Stimulated activated CD4-positive, alpha-beta T cell treated with anti-CD3 and anti-CD28 coated beads, Interleukin-1b, Interleukin-23, amount 100 ng/mL, for 48 hours (primary cell): ENCODE measurements around the gene KCNC3.
"Not testable (repeated sequence)": the region's sequence is repeated elsewhere in the genome, so short reads cannot be mapped to it uniquely, and the experiment has no call there.

Source experiments
- DNase-seq: peaks from one replicate; pipeline ENCODE4 v3.0.0-alpha.2; 2020

The KCNC3 gene

GRCh38 chr19:50352242-50352641 lies 23.1 kb upstream of the KCNC3 start:
- no peak for DNase-seq

DNA sequence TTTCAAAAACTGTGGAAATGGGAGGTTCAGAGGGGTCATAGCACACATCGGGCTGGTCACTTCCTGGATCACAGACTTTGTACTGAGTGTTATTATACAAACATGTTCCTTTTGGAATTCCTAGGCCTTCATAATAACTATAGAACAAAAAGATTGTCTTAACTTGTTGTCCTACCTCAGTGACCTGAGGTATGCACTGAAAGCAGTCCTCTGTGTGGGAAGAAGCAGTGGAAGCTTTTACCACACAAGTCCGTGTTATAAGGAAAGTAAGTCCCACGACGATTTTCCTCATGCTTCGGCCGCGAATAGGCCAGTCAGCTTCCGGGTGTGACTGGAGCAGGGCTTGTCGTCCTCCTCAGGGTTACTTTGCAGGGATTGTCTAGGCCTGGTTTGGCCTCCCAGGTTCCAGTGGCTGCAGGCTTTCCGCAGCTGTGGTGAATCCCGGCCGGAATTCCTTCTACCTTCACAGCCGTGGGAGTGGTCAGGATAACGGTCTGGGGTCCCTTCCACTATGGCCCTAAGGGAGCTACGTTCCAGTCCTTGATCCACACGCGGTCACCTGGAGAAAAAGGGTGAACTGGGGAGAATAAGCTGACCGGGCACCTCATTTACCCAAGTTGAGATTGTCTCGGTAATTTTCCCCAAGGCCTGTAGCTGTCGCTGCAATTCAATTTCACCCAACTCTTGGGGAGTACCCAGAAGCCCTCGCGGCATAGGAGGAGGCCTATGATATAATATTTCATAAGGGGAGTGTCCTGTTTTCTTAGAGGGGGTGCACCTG lies 20.3 kb upstream of the KCNC3 start:
- DNase-seq: no peak

DNA sequence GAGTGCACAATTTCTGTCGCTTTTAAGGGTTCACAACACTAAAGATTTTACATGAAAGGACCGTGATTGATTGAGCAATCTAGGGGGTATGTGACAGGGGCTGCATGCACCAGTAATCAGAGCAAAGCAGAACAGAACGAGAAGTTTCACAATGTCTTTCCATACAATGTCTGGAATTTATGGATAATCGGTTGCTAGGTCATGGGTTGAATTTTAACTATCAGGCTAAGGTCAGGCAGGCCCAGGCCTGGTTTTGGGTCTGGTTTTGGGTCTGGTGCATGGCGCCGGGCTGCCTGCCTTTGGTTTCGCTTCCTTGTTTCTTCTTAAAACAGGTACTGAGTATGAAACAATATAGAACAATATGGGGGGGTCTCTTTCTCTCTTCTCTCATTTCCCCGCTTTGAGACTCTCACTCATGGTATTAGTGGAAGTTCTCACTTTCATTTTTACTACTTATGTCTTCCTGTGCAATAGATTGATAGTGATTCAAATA lies 18.0 kb upstream of the KCNC3 start:
- not testable (repeated sequence) for DNase-seq

- DNase-seq: no peak
Observed at GRCh38 chr19:50344661-50345318, 15.6 kb upstream of the KCNC3 start.

DNA sequence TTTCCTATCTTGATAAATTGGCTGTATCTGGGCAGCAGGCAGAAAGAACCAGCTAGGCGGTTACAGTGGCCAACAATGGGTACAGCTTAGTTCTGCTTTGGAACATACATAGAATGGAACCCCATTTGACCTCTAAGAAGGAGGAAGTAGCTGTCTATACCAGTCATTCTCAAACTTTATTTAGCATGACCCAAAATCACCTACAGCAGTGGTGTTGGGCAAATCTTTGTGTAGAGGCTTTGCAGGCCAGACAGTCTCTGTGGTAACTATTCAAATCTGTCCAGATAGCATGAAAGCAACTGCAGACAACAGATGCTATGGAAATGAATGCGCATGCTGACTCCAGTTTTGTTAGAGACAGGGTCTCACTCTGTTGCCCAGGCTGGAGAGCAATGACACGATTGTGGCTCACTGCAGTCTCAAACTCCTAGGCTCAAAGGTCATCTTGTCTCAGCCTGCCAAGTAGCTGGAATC lies 12.0 kb upstream of the KCNC3 start:
- no peak for DNase-seq

DNA sequence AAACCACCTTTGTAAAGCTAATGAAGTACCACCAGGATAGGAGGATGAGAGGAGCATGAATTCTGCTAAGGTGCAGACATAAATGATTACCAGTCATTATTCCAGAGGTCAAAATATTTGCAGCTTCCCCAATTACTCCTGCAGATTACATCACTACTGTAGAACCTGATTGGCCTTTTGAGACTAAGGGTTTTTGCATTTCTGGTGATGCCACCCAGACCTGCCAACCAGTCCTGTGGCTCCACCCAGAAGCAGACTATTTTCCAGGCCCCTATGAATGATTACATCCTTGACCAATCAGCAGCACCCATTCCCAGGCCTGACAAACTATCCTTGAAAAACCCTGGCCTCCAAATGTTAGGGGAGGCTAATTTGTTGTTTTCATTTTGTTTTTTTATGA lies 11.2 kb upstream of the KCNC3 start:
- no peak for DNase-seq

DNA sequence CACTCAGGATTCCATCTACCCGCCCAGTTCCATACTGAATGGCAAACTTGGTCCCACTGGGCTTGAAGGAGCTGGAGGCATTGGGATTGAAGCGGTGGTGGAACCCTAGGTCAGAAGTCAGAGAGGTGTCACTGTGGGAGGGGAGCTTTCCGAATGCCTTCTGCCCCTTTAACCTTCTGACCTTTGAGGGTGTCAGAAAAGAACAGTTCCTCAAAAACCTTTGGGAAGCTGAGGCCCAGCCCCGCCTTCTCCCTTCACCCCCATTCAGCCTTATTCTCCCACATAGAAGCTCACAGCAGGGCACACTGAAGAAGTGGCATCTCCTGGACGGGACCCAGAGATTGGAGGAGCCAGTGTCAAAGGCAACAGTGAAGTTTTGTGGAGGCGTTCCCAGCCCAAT lies 7.9 kb upstream of the KCNC3 start:
- DNase-seq: not testable (repeated sequence)

DNA sequence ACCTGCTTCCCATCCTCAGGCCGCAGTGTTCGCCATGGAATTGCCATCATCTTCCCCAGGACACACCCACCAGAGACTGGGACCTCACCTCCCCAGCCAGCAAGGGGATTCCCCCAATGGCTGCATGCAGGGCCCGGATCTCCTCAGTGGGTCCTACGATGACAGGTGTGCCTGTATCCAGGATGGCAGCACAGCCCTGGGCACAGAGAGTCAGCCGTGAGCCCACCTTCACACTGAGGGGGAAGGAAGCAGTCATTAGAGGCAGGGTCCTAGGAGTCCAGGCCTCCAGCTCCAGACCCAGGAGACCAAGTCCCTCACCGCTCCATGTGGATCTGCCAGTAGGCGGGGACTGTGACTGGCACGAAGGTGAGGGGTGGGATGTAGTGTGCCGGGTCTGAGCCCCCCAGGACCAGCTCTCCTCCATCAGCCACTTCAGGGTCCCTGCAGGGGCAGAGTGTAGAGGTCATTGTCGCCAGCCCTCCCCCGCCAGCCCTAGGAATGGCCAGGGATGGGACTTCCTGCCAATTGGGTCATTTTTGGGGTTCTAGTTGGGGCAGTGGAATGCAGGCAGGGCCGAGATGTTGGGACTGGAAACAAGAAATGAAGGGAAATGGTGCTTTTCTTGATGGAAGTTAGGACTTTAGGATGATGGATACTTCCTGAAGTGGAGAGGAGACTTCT lies 5.7 kb upstream of the KCNC3 start:
- DNase-seq: no peak

DNA sequence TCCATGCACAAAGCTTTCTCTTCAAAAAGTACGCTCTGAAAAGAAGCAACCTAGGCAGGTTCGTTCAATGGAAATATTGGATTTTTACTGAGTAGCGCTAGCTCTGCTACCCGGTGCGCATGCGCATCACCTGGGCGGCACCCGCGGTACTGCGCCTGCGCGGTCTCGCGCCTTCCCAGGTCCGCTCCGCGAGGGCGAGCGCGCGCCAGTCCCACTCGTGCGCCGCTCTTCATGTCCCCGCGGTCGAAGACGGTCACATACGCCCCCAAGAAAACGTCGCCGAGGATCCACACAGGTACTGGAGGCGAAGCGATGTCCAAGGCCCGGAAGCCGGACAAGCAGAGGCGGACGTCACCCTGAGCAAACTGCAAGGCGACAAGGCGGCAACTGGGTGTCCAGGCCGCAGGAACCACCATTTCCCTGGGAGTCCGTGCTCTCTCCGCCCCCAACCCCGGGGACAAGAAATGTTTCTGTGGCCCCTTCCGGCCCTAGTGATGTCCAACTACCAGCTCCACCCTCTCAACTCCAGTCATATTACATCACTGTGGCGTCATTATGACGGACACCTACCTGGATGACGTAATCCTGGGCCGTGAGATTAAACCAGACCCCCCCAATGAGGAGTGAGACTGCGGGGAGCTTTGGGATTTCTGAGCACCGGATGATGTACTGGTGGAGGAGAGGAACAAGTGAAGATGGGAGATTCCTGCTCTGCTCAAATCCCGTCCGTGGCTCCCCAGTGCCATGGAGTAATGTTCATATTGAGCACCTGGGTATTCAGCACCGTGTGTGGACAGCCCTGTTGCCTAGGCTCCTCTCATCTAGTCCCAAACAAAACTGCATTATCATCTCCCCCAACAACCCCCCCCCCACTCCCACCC lies 4.8 kb upstream of the KCNC3 start:
- no peak for DNase-seq

- peak; percentile 97 for DNase-seq
Observed at GRCh38 chr19:50333235-50333736, 4.1 kb upstream of the KCNC3 start.

- no peak for DNase-seq
Observed at GRCh38 chr19:50332244-50333038, 3.3 kb upstream of the KCNC3 start.

GRCh38 chr19:50331994-50332243 lies 2.7 kb upstream of the KCNC3 start:
- no peak for DNase-seq

- no peak for DNase-seq
Observed at GRCh38 chr19:50331221-50331993, 2.2 kb upstream of the KCNC3 start.

GRCh38 chr19:50330365-50331078 lies 1.3 kb upstream of the KCNC3 start:
- DNase-seq: peak; percentile 89

- not testable (repeated sequence) for DNase-seq
Observed at GRCh38 chr19:50329926-50330294, 733 bp upstream of the KCNC3 start.

- no peak for DNase-seq
Observed at GRCh38 chr19:50328873-50329145, 368 bp downstream of the KCNC3 start.

DNA sequence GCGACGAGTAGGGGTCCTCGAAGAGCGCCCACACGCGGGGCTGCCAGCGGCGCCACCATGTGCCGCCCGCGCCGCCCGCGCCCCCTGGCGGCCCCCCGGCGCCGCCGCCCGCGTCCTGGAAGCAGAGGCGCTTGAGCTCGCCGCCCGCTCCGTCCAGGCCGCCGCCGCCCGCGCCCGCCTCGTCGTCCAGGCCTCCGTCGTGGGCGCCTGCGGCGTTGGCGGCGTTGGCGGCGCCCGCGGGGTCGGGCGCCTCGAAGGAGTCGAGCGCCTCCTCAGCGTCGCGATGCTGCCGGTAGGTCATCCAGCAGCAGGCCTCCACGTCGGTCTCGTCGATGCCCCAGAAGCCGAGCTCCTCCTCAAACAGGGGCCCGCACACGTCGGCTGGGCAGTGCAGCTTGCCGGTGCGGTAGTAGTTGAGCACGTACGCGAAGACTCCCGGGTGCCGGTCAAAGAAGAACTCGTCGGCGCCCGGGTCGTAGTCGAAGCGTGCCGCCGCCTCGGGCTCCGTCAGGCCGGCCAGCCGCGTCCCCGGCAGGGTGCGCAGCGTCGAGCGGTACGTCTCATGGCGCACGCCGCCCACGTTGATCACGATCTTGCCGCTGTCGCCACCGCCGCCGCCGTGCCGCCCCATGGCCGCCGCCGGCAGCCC lies 829 bp downstream of the KCNC3 start:
- peak; percentile 53 for DNase-seq

DNA sequence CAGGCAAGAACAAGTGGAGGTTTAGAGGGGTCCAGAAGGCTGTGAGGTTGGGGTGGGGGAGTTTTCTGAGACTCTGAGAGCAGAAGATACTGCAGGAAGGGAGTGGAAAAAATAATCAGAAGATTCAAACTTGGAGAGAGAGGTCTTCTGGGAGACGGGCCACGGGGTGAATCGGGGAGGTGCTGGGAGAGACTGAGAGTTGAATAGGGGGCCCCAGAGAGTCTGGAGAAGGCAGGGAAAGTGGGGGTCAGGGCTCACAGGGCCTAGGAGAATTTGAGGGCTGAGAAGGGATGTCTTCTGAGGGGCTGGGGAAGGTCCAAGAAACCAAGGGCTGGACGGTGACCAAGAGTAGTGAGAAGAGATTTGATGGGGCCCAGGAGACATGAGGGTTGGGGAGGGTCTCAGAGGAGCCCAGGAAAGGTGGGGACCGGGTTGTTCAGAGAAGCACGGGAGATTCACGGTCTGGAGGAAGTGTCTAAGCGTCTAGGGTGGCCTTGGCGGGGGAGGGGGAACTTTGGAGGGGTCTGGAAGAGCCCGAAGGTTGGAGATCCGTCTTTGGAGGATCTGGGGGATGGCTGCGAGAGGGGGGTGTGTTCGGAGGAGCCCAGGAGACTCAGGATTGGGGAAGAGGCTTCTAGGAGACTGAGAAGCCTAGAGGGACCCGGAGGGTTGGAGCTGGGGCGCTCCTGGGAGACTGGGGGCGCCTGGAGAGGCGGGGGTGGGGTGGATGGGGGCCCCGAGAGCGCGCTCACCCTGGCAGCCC lies 1.5 kb downstream of the KCNC3 start:
- no peak for DNase-seq

DNA sequence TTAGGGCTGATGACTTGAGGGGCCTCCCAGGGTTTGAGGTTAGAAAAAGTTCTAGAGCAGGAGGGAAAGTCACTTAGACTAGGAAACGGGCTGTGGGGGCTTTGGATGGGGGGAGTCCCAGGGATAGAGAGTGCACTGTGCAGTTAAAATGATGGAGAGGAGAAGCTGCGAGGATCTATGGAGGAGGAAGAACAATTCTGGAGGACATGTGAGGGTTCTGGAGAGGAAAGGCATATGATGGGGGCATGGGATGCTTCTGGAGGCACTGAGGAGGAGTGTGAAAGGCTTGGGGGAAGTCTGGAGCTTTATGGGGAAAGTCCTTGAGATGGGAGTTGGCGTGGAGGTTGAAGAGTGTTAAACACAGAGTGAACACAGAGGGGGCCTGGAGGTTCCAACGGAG lies 2.2 kb downstream of the KCNC3 start:
- no peak for DNase-seq
